ENCODE results near the gene EPHA4. TPM values are rescaled to one million over a fixed set of nuclear protein-coding genes. Genes with fewer than 3 reads are reported as not detected.

The EPHA4 gene
- total RNA-seq, 2 donors from 2014 or later, result 8.9 to 17.1 TPM

DNA sequence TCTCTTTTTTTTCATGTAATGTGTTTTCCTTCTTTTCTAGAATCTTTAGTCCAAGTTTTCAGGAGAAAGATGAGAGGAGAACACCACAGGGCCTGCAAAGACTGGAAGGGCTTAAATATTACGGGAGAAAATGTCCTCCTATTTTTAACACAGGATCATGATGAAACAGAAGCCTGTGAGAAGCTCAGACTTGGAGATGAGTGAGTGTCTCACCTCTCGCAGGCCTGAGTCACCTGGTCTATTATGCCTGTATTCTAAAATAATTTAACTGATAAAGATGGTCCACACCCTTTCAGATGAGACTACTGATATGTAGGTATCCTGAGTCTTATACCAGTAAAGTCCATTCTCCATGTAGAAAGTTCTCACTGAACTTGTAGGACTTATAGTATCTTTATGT is 143.2 kb downstream of the EPHA4 start:
- H3K27me3 ChIP-seq, result no peaks in the 10 kb centered on the region
- H3K9me3 ChIP-seq, result no peaks in the 10 kb centered on the region
- H3K27ac ChIP-seq, result no peak overlapping the region
- TF ChIP-seq, protein P1, sequence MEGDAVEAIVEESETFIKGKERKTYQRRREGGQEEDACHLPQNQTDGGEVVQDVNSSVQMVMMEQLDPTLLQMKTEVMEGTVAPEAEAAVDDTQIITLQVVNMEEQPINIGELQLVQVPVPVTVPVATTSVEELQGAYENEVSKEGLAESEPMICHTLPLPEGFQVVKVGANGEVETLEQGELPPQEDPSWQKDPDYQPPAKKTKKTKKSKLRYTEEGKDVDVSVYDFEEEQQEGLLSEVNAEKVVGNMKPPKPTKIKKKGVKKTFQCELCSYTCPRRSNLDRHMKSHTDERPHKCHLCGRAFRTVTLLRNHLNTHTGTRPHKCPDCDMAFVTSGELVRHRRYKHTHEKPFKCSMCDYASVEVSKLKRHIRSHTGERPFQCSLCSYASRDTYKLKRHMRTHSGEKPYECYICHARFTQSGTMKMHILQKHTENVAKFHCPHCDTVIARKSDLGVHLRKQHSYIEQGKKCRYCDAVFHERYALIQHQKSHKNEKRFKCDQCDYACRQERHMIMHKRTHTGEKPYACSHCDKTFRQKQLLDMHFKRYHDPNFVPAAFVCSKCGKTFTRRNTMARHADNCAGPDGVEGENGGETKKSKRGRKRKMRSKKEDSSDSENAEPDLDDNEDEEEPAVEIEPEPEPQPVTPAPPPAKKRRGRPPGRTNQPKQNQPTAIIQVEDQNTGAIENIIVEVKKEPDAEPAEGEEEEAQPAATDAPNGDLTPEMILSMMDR (IDR thresholded peaks at IDR 0.05), result no peak
- H3K36me3 ChIP-seq, result no peaks in the 10 kb centered on the region
- no peaks in the 10 kb centered on the region for H3K4me1 ChIP-seq
- no peak overlapping the region for H3K4me3 ChIP-seq
- intact Hi-C loops (cut with DNase I), result no loop called here
- no peak for DNase-seq
- no peak overlapping the region for H3K9ac ChIP-seq (ENCODE audit: low read depth in 2 of 2, low read length in 2 of 2)

DNA sequence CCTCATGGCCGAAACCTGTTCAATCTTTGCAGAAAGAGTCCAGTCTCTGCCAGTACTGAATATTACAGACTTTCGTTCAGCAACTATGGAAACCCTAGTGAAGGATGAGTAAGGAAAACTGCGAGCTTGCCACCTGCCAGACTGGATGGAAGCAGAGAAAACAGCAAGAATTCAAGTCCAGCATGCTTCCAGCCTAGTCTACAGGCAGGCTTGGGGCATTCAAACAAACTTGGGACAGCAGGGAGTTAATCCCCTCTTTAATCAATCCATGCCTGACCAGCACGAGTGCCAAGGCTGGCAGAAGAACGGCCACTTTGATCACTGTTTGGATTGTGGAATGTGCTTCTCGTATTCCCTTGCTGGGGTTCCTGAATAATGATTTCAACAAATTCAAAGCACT is 145.2 kb downstream of the EPHA4 start:
- no peak overlapping the region for H3K9ac ChIP-seq (ENCODE audit: low read depth in 2 of 2, low read length in 2 of 2)
- no peak for DNase-seq
- TF ChIP-seq, protein P1 (IDR thresholded peaks at IDR 0.05), result no peak
- intact Hi-C loops (cut with DNase I), result no loop called here
- H3K4me3 ChIP-seq, result no peak overlapping the region
- no peaks in the 10 kb centered on the region for H3K4me1 ChIP-seq
- no peaks in the 10 kb centered on the region for H3K36me3 ChIP-seq
- H3K27ac ChIP-seq, result no peak overlapping the region
- no peaks in the 10 kb centered on the region for H3K27me3 ChIP-seq
- H3K9me3 ChIP-seq, result no peaks in the 10 kb centered on the region

DNA sequence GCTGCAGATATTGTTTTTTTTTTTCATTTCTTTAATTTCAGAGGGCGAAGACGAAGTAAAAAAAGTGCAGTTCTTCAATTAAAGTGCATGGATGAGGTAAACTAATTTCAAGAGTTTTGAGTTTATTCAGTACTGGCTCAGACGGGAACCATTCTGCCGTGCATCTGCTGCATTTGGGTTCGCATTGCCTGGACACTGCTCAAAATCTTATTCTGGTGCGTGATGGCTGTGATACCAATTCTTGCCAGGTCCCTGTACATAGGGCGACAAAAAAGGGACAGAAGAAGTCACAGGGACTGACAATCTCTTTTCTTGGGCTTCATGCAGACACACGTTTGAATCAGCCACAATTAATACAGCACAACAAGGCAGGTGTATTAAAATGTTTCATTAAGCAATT is 146.2 kb downstream of the EPHA4 start:
- no peaks in the 10 kb centered on the region for H3K36me3 ChIP-seq
- intact Hi-C loops (cut with DNase I), result no loop called here
- TF ChIP-seq, protein P1 (IDR thresholded peaks at IDR 0.05), result no peak
- no peak overlapping the region for H3K9ac ChIP-seq (ENCODE audit: low read depth in 2 of 2, low read length in 2 of 2)
- no peak overlapping the region for H3K4me3 ChIP-seq
- no peaks in the 10 kb centered on the region for H3K4me1 ChIP-seq
- H3K27me3 ChIP-seq, result no peaks in the 10 kb centered on the region
- DNase-seq, result no peak
- H3K27ac ChIP-seq, result no peak overlapping the region
- H3K9me3 ChIP-seq, result no peaks in the 10 kb centered on the region

DNA sequence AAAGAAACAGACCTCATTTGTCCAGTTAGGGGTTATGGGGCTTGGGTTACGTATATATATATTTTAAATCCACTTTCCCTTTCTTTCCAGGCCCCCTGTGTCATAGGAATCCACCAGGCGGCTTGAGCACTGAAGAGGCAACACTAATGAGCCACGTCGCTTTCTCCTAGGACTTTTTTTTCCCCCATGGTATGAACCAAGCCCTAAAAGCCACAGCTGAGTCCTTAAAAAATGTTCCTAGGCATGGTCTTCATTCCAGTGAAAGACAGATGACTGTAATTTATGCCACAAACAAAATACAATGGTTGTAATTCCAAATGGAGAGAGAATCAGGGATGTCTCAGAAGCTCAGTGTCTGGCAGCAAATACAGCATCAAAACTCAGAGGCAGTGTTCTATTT is 146.8 kb downstream of the EPHA4 start:
- Histone ChIP-seq H3K27ac (no peak overlapping the region), H3K4me1 (no peaks in the 10 kb centered on the region), H3K4me3 (no peak overlapping the region), H3K9ac (ENCODE audit: low read depth in 2 of 2, low read length in 2 of 2) (no peak overlapping the region), H3K27me3 (no peaks in the 10 kb centered on the region), H3K9me3 (no peaks in the 10 kb centered on the region), H3K36me3 (no peaks in the 10 kb centered on the region)
- no peak for DNase-seq
- intact Hi-C loops (cut with DNase I), result no loop called here
- TF ChIP-seq, protein P1 (IDR thresholded peaks at IDR 0.05), result no peak

DNA sequence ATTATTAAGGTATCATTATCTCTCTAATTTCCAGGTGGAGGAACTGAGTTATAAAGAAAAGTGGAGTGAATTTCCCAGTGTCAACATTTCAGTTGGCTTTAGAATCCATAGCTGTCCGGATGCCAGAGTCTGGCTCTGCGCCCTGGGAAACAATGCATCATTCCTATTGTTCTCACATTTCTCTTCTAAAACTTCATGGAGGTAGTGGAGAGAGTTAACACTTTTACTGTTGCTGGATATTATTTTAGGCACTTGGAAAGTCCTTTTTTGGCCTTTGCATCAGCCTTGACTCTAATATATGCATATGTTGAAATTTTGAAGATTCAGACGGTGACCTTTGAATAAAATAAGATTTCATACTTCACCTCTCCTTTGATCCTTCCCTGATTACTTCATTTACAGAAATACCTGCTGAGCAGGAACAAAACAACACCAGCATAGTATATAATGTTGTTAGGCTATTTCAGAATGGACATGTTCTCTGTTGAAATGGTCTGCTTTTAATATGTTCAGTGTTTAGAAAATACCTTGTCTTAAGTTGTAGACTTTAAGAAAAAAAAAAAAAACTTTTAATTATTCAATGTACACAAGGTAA is 148.8 kb downstream of the EPHA4 start:
- Histone ChIP-seq H3K27me3 (no peaks in the 10 kb centered on the region), H3K4me1 (no peaks in the 10 kb centered on the region), H3K9me3 (no peaks in the 10 kb centered on the region), H3K27ac (no peak overlapping the region), H3K9ac (ENCODE audit: low read depth in 2 of 2, low read length in 2 of 2) (no peak overlapping the region), H3K4me3 (no peak overlapping the region), H3K36me3 (no peaks in the 10 kb centered on the region)
- intact Hi-C loops (cut with DNase I), result no loop called here
- TF ChIP-seq, protein P1 (IDR thresholded peaks at IDR 0.05), result no peak
- no peak for DNase-seq
